NCI-H2029 (cell line): ENCODE measurements around the gene YEATS4.

Source experiments
- DNase-seq: peaks from one replicate; lab custom pipeline; 2025; lab: John Stamatoyannopoulos, UW

YEATS4 gene

GRCh38 chr12:69435644-69436043 lies 76.1 kb downstream of the YEATS4 start:
- no peak for DNase-seq

GRCh38 chr12:69437073-69437472 lies 77.5 kb downstream of the YEATS4 start:
- no peak for DNase-seq

DNA sequence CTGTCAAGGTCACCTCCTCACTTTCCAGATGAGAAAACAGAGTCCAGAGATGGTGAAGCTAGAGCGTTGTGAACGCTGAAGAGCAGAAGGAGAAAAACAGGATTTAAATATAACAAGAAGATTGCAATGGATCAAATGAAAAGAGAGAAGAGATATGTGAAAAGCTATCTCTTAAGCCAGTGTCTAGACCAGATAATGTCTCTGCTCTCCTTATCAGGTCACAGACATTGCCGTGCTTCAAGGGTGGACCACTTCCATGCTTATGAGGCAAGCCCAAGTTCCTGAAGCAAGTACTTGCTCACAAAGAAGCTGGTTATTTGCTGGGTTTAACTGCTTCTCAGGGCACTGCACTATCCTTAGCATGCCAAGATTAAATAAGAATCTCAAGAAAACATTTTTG lies 79.0 kb downstream of the YEATS4 start:
- no peak for DNase-seq

DNA sequence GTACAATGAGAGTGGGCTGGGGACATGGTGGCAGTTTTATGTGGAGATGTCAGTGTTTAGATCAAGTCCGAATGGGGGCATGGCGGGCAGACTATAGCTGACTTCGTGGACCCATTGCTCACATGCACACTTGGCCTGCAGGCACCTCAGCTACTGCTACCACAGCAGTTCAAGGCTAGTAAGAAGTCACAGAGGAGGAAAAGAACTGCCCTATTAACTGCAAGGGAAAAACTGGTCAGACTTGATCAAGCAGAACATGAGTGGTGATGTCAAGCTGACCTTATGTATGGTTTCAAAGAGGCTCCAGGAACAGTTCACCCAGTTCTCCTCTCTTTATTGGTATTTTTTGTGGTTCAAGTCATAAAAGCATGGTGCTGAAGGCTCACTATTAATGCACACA lies 80.5 kb downstream of the YEATS4 start:
- no peak for DNase-seq
